CD4-positive, alpha-beta T cell treated with Interleukin-4 for 1 hour (primary cell): ENCODE results near the gene CHST15.

ENCODE experiments used
- DNase-seq, 2 donors: peaks; one replicate each; pipeline ENCODE4 v3.0.0-alpha.2; 2020 to 2022

CHST15 gene

DNA sequence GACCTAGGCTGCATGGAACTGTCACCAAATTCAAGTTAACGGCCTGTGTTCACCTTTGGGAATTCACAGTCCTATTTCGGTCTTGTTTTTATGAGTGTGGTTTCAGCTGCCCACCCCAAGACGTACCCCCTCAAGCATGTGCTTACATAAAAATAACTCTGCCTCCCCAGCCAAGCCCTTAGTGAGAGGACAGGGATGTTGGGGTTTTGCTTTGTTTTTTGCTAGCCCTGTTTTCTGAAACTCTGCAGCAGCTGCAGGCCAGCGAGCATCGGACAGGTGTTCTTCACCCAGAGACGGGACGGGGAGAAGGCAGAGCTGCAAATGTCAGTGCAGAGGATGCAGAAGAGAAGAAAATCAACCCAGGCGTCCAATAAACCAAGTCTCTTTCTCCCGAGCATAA is 13.5 kb downstream of the CHST15 start:
- DNase-seq: no peak

DNA sequence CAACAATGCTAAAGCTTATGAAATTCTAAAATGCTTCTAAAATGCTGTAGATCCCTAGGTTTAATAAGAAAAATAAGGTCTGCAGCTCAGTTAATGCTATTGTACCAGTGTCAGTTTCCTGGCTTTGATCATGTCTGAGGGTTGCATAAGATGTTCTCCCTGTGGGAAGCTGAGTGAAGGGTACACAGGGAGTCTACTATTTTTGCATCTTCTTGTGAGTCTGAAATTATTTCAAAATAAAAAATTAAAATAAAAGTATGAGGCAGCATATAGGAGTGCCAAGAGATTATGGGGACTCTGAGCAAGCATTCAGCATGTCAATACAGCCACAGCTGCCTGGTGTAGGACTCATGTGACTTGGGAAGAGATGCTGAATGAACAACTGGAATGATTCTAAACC is 14.7 kb downstream of the CHST15 start:
- DNase-seq: no peak

DNA sequence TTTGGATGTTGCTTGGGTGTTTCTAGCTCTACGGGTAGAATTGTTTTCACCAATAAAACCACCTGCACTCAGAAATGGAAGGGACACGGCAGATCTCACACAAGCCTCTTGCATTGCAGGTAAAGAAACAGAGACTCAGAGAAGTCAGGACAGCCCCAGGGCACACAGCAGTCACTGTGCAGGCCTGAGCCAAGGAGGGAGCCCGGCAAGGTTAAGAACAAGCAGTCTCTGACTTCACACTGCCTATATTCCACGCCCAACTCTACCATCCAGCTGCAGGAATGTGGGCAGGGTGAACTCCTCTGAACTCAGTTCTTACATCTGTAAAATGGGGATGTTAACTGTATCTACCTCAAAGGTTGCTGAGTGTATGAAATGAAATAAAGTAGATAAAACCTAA is 15.4 kb downstream of the CHST15 start:
- no peak for DNase-seq

DNA sequence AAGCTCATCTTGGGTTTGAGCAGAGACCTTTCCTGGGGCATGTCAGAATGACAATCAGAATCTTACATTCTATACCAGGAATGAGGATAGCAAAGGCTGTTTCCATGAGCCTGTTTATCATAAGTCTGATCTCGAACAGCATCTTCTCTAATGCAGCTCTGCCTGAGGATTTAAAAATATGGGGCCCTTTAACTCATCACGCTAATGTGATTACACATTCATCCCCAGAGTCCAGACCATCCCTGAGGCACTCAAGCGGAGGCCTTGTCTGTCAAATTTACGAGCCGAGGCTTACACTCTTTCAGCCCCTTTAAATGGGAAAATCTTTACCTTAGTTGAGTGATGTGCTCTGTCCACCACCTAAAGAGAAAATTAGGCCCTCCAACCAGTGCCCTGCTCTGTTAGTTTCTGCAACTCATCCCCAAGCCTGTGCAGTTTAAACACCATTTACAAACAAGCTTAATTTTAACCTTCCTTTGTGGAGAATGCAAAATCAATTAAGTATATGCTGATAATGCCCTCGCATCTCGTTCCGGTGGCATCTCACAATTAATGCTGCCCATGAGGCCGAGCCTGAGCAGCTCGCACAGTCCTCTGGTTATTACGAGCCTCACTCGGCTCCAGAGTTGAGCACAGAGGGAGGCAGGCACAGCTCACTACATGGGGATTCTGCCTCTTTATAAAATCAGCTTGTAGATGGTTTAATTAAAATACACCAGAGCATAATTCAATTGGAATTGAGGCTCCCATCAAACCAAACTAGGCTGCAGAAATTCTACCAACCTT is 16.0 kb downstream of the CHST15 start:
- DNase-seq: no peak

DNA sequence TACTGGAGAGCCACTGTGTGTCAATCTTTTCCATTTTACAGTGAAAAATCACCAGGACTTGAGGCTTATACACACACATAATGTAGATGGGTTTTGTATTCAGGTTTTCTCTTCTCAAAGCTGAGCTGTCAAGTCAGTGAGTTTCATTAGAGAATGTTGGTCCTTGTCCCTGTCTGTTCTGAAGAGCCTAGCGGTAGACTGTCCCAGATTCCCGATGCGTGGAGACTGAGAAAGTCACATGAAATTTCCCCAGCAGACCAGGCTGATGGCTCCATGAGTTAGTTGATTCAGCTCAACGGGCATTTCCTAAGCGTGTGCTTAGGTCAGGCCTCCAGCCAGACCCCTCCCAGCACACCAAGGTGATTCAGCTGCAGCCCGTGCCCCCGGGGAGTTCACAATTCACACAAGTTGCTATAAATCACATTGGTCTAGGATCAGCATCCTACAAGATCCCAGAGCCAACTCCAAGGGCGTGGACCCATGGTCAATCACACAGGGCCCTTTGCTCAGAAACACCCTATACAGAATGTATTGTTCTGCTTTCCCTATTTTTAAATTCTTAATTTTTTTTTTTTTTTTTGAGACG is 17.2 kb downstream of the CHST15 start:
- DNase-seq: no peak

DNA sequence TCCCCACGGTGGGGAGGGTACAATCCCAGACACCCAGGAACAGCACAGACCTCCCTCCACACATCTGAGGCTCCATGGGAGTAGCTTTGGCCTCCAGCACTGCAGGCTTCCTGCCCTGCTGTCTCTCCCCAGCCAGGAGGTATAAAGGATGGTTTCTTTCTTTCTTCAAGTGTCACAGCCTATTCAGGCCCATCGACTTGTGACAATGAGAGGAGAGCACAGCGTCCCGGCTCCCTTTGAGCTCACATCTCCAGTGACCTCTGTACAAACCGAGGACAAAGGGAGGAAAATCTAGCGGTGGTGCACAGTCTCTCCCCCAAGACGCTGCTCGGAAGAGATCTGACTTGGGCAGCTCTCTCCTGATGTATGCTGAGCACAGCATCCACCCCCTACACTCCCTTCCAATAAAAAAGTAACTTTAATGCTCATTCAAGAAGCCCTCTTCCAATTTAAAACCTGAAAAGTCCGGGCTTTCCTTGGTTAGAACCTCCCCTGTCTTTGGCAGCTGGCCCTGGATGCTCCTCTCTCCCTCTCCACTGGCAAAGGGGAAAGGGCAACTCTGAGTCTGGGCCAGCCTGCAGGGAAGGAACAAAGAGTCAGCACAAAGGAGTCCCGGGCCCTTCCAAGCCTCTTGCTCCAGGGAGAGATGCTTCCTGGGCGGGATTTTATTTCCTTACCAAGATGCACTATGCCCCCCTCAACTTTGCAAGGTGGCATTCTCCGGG is 18.0 kb downstream of the CHST15 start:
- DNase-seq: no peak

DNA sequence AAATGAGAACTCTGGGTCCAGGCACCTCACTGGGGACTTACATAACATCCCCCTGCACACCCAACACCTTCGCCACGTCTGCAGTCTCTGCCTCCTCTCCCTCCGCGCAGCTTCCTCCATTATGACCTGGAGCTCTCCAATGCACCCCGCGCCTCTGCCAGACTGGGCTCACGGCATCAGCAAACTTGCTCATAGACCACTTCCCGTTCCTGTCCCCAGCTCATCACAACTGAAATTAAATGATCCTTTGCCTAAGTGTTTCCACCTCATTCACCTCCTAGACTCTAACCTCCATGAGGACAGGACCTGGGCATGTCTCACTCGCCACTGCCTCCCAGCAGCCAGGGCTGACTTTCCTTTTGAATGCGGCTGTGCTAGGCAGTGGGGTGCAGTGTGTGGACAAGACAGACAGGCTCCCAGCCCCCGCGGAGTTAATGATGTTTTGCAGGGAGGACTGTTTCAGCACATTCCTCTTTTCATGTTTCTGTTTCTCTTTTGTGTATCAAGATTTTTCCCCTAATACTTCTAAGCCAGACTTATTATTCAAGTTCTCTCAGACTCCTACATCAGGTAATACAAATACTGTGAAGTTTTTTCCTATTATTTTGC is 18.8 kb downstream of the CHST15 start:
- DNase-seq: peak in 1 of 2 donors; percentile 44

DNA sequence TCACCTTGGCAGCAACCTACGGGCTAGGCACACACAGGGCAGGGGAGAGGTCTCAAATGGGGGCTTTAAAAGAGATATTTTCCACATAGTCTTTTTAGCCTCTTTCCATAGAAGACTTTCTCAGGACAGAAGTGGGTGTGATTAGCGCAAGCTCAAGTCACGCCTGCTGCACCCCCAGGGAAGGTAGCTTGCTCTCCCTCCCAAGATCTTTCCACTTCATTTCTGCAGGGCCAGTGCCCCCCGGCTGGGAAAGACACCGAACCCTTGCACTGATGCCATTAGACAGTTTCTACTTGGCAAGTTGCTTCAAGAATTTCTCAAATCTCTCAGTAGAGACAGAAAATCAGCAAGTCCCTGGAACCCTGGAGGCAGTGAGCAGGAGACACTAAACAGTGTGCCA is 19.4 kb downstream of the CHST15 start:
- DNase-seq: no peak

DNA sequence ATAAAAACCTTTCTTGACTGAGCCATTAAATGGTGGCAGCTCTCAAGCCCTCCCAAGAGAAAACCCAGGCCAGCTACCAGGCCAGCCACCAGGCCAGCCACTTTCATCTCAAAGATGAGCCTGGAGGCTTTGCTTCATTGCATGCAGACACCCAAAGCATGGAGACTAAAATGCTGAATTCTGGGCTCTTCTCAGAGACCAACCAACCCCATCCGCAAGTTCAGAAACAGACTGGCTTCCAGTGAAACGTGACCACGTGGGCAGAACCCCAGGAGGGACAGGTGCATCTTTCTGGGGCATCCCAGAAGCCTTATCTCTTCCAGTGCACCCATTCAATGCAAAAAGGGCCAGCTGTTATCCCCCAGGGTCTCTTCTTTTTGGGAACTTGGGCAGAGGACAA is 20.9 kb downstream of the CHST15 start:
- DNase-seq: no peak

DNA sequence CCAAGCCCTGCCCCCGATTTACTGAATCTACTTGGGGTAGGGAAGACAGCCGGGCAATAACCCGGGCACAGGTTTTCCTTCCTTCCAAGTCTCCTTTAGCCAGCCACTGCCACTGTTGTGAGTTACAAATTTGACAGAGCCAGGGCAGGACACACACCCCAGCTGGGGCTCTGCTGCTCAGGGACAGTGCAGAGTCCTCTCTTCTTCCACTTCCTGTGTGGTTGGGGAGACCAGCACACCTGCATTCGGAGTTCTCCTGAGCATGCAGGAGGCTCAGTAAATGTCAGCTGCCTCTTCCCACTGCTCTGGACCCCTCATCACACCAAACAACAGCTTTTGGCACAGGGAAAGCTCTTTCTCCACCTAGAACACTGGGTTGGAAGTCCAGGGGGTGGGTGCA is 21.3 kb downstream of the CHST15 start:
- DNase-seq: no peak

DNA sequence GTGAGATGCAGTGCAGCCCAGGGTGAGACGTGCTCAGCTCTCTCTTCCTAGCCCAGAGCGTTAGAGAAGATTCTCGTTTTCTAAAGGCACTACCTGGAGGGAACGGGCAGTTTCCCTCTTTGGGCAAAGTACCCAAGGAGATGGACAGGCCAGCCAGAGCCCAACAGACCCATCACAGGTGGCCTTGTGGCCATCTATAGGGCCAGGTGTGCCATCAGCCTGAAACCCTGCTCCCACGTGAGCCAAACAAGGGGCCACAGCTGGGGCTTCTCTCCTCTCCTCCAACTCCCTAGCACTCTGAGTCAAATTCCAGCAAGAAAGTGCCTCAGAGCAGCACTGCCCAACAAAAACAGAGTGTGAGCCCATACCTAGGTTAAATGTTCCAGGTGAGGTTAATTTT is 22.3 kb downstream of the CHST15 start:
- DNase-seq: no peak

DNA sequence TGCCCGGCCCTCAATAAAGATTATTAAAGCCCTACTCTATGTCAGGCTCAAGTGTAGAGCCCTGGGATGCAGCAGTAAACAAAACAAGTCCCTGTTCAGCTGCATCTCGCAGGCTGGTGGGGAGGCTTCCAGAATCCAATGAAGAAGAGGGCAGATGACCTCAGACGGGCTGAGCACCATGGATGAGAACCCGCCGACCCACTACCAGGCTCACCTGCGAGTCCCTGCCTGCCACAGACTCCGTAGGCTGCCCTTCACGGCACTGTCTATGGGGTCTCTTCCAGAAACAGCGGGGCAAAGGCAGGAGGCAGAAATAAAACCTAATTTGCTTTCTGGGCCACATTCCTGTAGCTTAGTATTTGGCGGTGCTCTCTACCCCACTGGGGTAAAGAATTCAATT is 22.7 kb downstream of the CHST15 start:
- DNase-seq: no peak

DNA sequence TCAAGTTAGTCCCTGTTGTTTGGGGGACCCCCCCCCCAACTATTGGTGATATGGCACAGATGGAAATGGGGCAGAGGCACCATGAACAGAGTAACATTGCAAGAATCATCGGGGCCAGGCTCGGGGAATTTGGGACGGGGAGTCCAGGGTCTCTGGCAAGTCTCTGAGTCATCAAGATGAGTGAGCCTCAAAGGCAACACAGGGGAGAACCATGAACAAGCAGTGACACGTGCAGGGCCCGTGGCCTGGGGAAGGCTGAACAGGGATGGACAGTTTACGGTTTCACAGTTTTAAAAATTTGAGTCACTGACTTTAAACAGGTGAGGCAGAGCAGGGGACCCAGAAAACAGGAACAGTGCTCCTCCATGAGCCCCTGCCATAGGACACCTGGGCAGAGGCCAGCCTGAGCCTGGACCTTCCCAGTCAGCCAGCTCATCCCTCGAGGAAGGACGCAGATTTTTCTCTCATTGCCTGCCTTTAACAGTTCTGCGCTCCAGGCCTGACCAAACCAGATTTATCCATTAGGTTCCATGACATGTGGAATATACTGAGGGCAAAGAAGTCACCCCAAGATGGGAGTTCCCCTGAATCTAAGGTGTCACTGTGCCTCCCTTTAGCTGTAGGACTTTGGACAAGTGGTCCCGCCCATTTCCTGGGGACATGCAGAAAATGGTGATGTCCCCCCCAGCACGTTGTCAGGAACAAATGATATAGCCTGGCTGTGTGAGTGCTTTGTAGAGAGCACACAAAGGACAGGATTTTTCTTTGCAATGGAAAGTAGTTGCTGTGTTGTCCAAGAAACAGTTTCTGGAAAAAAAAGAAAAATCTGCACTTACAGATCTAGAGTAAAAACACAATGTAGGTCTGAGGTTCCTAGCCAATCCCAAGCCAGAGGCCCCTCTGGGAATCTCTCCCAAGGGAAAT is 23.8 kb downstream of the CHST15 start:
- DNase-seq: no peak

DNA sequence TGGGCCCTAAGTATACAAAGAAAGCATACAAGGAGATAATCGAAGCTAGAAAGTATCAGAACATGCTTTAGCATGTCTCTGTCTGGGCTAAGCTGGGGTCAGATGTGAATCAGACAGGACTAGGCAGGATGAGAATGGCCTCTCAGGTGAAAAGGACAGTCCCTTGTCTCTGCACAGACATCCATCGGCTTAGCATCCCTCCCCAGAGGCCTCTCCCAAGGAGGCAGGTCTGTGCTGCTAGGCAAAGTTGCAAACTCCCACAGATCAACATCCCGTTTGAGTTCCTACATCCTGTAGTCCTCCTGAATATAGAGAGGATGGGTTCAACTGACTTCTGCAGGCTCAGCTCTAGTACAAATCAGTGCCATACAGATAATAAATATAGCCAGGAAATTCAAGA is 24.5 kb downstream of the CHST15 start:
- DNase-seq: no peak

DNA sequence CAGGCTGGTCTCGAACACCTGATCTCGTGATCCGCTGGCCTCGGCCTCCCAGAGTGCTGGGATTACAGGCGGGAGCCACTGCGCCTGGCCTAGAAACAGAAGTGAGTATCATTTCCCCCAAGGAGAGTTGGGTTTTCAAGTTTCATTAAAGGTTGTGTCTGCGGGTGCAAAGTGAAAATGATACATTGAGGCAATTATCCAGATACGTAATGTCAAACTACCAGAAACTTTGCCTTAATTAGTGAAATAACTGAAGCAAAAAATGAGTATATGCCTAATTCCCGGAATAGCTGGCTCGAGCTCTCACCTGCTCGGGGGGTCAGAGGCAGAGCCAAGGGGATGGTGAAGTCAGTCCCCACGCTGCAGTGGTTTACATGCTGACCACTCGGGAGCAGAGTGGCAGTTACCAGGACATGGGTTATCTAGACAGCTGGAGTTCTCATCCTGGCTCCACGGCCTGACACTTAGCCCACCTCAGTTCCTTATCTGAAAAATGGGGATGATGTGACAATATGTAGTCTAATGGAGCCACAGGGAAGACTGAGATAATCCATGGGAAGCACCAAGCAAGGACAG is 25.5 kb downstream of the CHST15 start:
- no peak for DNase-seq

DNA sequence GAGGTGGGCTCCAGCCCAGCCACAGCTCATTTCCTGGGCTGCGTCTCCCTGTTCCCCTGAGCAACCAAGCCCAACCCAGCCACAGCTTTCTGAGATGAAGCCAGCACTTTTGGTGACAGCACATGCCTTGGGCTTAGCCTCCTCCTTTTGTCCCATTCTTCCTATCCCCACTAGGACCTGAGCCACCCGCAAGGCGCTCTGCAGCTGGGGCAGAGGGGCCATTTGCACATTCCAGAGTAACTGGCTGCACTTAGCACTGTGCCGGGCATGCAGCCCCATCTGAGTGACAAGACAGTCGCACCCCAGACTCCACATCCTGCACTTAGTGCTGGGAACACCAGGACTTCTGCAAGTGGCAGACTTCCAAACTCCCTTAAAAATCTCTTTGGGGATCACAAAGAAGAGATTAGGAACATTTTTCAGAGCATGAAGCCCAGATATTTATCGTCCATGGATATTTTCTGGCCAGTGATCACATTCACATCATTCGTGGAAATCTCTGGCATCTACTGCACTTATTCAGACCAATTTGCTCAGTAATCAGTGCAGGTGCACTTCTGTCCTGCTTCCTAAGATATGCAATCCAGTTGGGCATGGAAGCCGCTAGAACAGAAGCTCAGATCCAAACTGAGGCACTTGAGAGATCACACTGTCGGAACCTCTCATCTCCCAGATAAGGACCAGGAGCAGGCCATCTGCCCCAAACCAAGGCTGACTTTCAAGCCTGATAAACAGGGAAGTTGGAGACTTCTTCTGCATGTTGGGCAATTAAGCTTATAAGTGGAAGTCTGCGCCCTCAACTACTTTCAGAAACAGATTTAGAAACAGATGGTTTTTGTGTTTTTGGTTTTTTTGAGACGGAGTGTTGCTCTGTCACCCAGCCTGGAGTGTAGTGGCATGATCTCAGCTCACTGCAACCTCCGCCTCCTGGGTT is 26.4 kb downstream of the CHST15 start:
- no peak for DNase-seq

DNA sequence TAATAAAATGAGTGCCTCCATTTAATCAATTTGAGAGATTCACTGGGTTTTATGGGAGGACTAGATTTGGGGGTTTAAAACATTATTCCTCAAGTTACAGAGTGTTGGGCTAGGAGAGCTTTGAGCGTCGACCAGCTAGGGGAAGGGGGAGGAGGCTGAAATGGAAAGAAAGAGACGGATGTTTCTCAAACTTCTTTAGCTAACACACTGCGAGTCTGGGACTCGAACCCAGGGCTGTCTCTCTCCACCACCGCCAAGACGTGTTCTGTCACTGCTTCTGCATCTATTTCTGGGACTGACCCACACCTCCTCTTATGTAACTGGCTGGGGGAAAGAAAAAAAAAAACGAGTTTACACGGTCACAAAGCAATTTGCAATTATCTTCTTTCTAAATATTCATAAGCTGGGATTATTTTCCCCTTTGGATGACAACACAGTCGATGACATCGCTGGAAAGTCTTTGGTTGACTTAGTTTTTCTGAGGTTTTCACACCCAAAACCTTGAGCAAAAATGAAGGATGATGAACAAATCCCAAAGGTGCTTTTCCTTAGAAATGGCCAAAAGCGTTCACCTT is 27.2 kb downstream of the CHST15 start:
- DNase-seq: no peak

DNA sequence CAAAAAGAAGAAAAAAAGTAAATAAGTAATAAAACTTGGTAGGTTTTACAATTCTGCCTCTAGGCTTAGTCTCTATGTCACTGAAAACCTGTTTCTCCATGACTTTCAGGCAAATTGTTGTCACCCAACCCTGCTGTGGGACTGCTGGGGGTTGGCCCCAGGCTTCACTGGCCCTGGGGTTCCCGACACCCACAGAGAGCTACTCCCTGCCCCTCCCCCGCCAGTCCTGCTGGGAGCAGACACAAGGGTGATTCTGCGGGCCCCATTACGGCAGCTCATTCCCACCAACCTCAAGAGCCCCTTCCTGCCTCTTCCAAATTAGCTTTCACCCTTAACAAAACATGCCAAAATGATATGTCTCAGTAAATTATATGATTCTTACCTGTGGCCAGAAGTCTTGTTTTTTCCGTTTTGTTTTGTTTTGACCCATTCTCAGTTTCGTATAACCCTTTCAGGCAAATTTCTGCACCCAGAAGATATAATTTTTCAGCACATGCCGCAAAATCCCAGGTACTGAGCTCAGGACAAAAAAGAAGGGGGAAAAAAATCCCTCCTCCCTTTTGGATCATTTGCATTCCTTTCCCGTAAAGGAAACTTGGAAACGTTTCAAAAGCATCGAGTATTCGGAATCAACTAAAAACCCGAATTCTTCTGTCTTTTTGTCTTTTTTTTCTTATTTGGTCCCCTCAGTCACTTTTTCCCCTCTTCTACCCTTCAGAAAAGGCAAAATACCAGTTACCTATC is 27.8 kb downstream of the CHST15 start:
- DNase-seq: no peak

DNA sequence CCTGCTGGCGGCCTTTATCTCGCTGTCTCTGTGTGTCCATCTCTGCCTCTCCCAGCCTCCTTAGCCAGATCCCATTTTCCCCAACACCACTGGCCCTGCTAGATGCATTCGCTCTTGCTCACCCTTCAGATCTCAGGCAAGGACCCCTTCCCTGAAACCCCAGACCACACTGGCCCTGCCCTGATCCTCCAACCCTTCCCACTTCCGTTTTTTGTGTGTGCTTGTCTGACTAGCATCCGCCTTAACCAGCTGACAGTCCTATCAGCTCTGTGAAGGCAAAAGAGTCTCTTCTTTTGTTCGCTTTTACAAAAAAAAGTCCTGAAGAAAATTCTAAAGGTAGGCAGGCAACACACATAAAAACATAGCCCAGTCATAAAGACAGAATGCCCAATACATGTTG is 28.7 kb downstream of the CHST15 start:
- DNase-seq: peak; percentile 28 to 37
